Fibroblast of lung (primary cell): ENCODE results near the gene FAM47A. TPM values are rescaled to one million over a fixed set of nuclear protein-coding genes. Genes with fewer than 3 reads are reported as not detected.

Experiments
- DNase-seq, 2 donors: peaks; one replicate each; pipeline versions ENCODE4 v3.0.0 to v3.0.0-alpha.2; 2010; ENCODE audit warnings: low read depth in 2 of 2
- H2AFZ ChIP-seq: 2 replicates; pipeline ENCODE4 v1.5.1; 2012; ENCODE audit warnings: low read length, control low read depth, inconsistent platforms
- H3K27ac ChIP-seq: 2 replicates; pipeline ENCODE4 v1.5.1; 2011; ENCODE audit warnings: low read length, control low read depth; ENCODE audit not compliant: insufficient read depth
- H3K27me3 ChIP-seq: 2 replicates; pipeline ENCODE4 v1.5.1; 2011; ENCODE audit warnings: mild to moderate bottlenecking, low read length; ENCODE audit not compliant: control insufficient read depth, insufficient read depth
- H3K36me3 ChIP-seq: 2 replicates; pipeline ENCODE4 v1.5.1; 2011; ENCODE audit warnings: low read length; ENCODE audit not compliant: control insufficient read depth, insufficient read depth
- H3K4me1 ChIP-seq: 2 replicates; pipeline ENCODE4 v1.5.1; 2011; ENCODE audit warnings: low read length; ENCODE audit not compliant: control insufficient read depth, insufficient read depth; ENCODE audit errors: extremely low read depth
- H3K4me2 ChIP-seq: 2 replicates; pipeline ENCODE4 v1.5.1; 2011; ENCODE audit warnings: low read length, control low read depth; ENCODE audit not compliant: insufficient read depth; ENCODE audit errors: extremely low read depth
- H3K4me3 ChIP-seq, 4 experiments: fragments of 200-600 bp in 1 of 4; sonication (generic) in 1 of 4; replicated peaks in 1 of 4; 2 replicates each; pipeline ENCODE4 v1.5.1; 2011 to 2016; ENCODE audit warnings: low read length in 4 of 4, low read depth in 3 of 4, mild to moderate bottlenecking in 3 of 4, control low read depth in 2 of 4, inconsistent platforms in 1 of 4, mixed read lengths in 1 of 4; ENCODE audit not compliant: insufficient read depth in 1 of 4; ENCODE audit errors: control extremely low read depth in 1 of 4
- H3K79me2 ChIP-seq: 2 replicates; pipeline ENCODE4 v1.5.1; 2012; ENCODE audit warnings: mild to moderate bottlenecking, low read length, inconsistent platforms; ENCODE audit not compliant: control insufficient read depth, insufficient read depth
- H3K9ac ChIP-seq: 2 replicates; pipeline ENCODE4 v1.5.1; 2011; ENCODE audit warnings: mild to moderate bottlenecking, low read length, control low read depth; ENCODE audit not compliant: insufficient read depth
- H3K9me3 ChIP-seq: 2 replicates; pipeline ENCODE4 v1.5.1; 2012; ENCODE audit warnings: low read depth, low read length; ENCODE audit not compliant: control insufficient read depth, insufficient read depth
- H4K20me1 ChIP-seq: 2 replicates; pipeline ENCODE4 v1.5.1; 2011; ENCODE audit warnings: low read length; ENCODE audit not compliant: control insufficient read depth, insufficient read depth; ENCODE audit errors: extremely low read depth
- EZH2 ChIP-seq: IDR thresholded peaks from 2 replicates; pipeline ENCODE4 v1.5.1; 2012; ENCODE audit warnings: low read length, control low read depth, mild to moderate bottlenecking; ENCODE audit errors: missing control alignments
- polyA plus RNA-seq, 2 donors: library from polyadenylated mRNA; depleted of rRNA in 1 of 2; stranded (reverse) in 1 of 2; unstranded in 1 of 2; fragments of >200 nt; gene quantifications; 2 replicates each; pipeline ENCODE4 v1.2.1, GENCODE V29; 2011 to 2012; ENCODE audit warnings: missing spikeins in 1 of 2
- total RNA-seq: library from RNA; depleted of rRNA; stranded (reverse); fragments of >200 nt; gene quantifications from 2 replicates; pipeline ENCODE4 v1.2.1, GENCODE V29; 2014
- TF ChIP-seq, protein P1 (sequence below), 2 donors: IDR thresholded peaks in 1 of 2; conservative IDR thresholded peaks in 1 of 2; 1 replicate in 1 of 2; 2 replicates in 1 of 2; pipeline ENCODE4 v1.5.1; 2011 to 2012; ENCODE audit warnings: low read length in 2 of 2, control low read depth in 1 of 2, inconsistent platforms in 1 of 2, low read depth in 1 of 2, mild to moderate bottlenecking in 1 of 2

FAM47A gene
- total and polyA plus RNA-seq, 2 donors (not counting 1 experiment from before 2014, with no cell fraction given): not detected

DNA sequence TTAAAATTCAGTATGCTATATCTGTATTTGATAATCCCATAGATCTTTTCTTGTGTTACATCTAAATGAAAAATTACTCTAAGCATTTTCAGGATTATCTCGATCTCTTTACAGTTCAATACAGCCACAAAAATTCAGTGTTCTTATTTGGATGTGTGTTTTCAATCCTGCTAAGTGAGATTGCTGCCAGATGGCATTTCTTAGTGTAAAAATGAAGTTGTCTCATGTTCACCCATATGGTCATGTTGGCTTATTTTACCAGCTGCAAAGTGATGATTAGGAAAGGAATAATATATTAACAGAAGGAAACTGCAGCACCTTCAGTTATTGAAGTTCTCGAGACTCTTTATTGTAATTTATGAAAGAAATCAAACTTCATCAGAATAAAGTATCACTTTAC, 12.1 kb upstream of the FAM47A start:
- no peak for TF ChIP-seq EZH2
- Histone ChIP-seq H3K4me1 (no peaks in the 10 kb centered on the region), H3K9ac (no peak overlapping the region), H3K9me3 (no peaks in the 10 kb centered on the region), H3K4me3 (no peak overlapping the region), H2AFZ (no peak overlapping the region), H3K79me2 (no peaks in the 10 kb centered on the region), H3K36me3 (no peaks in the 10 kb centered on the region), H4K20me1 (no peaks in the 10 kb centered on the region), H3K27me3 (no peaks in the 10 kb centered on the region), H3K27ac (no peak overlapping the region), H3K4me2 (no peak overlapping the region)
- DNase-seq: no peak

DNA sequence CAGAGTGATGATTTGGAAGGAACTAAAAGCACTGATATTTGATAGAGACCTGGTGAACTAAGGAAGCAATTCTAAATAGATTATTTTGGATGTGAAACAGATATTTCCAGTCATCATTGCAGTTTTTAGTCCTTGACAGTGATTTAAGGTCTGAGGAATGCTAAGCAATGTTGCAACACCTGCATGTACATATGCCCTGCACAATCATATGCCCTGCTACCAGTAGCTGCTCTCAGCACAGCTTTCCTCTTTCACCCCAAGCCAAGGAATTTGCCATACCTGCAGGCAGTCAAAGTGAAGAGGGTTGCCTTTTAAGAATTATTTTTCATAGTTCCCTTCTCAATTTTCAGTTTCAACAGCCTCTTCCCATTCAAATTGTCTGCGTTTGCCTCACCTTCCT, 8.7 kb upstream of the FAM47A start:
- no peak overlapping the region for H3K27ac ChIP-seq
- H3K9ac ChIP-seq: no peak overlapping the region
- TF ChIP-seq EZH2: no peak
- TF ChIP-seq, protein P1, sequence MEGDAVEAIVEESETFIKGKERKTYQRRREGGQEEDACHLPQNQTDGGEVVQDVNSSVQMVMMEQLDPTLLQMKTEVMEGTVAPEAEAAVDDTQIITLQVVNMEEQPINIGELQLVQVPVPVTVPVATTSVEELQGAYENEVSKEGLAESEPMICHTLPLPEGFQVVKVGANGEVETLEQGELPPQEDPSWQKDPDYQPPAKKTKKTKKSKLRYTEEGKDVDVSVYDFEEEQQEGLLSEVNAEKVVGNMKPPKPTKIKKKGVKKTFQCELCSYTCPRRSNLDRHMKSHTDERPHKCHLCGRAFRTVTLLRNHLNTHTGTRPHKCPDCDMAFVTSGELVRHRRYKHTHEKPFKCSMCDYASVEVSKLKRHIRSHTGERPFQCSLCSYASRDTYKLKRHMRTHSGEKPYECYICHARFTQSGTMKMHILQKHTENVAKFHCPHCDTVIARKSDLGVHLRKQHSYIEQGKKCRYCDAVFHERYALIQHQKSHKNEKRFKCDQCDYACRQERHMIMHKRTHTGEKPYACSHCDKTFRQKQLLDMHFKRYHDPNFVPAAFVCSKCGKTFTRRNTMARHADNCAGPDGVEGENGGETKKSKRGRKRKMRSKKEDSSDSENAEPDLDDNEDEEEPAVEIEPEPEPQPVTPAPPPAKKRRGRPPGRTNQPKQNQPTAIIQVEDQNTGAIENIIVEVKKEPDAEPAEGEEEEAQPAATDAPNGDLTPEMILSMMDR (conservative IDR thresholded peaks at IDR 0.05 in 1 of 2, IDR thresholded peaks at IDR 0.05 in 1 of 2; ENCODE audit: low read depth in 1 of 2, low read length in 2 of 2): no peak
- no peak overlapping the region for H3K4me3 ChIP-seq
- DNase-seq: no peak
- H3K4me2 ChIP-seq: no peak overlapping the region
- no peaks in the 10 kb centered on the region for H3K27me3 ChIP-seq
- H2AFZ ChIP-seq: no peak overlapping the region
- no peaks in the 10 kb centered on the region for H3K9me3 ChIP-seq
- H3K4me1 ChIP-seq: no peaks in the 10 kb centered on the region
- no peaks in the 10 kb centered on the region for H3K36me3 ChIP-seq
- H3K79me2 ChIP-seq: no peaks in the 10 kb centered on the region
- no peaks in the 10 kb centered on the region for H4K20me1 ChIP-seq

GRCh38 chrX:34130980-34131744, 952 bp downstream of the FAM47A start:
- Histone ChIP-seq H3K36me3 (no peaks in the 10 kb centered on the region), H3K79me2 (no peaks in the 10 kb centered on the region), H3K4me3 (no peak overlapping the region), H3K9ac (no peak overlapping the region), H4K20me1 (no peaks in the 10 kb centered on the region), H3K4me2 (no peak overlapping the region), H3K9me3 (no peaks in the 10 kb centered on the region), H3K4me1 (no peaks in the 10 kb centered on the region), H3K27ac (no peak overlapping the region), H3K27me3 (no peaks in the 10 kb centered on the region), H2AFZ (no peak overlapping the region)
- no peak for DNase-seq
- no peak for TF ChIP-seq EZH2
- TF ChIP-seq, protein P1 (conservative IDR thresholded peaks at IDR 0.05 in 1 of 2, IDR thresholded peaks at IDR 0.05 in 1 of 2; ENCODE audit: low read depth in 1 of 2, low read length in 2 of 2): no peak
